Astrocyte of the spinal cord (primary cell): ENCODE results near the gene SLC25A46.
A peak's percentile ranks its signal among the peaks of the same experiment; 100 is the strongest.
"Not testable (repeated sequence)": the region's sequence is repeated elsewhere in the genome, so short reads cannot be mapped to it uniquely, and the experiment has no call there.

ENCODE experiments used
- DNase-seq: peaks from one replicate; pipeline ENCODE4 v3.0.0; 2011; ENCODE audit warnings: low read depth, low spot score
- H3K4me3 ChIP-seq: 2 replicates; pipeline ENCODE4 v1.5.1; 2011; ENCODE audit warnings: low read depth, mild to moderate bottlenecking, low read length, moderate library complexity
- CTCF ChIP-seq: IDR thresholded peaks from 2 replicates; pipeline ENCODE4 v1.5.1; 2012; ENCODE audit warnings: low read depth, mild to moderate bottlenecking, low read length, inconsistent platforms
- in situ Hi-C: cut with HindIII; loops from 2 replicates; pipeline ENCODE4 v1.10.0; 2017; ENCODE audit warnings: low sequenced_read_pairs

SLC25A46 gene

GRCh38 chr5:110707260-110707844 lies 31.5 kb upstream of the SLC25A46 start:
- H3K4me3 ChIP-seq = no peak overlapping the region
- DNase-seq = no peak
- no peak for TF ChIP-seq CTCF
- in situ Hi-C loops = no loop called here

- no peak overlapping the region for H3K4me3 ChIP-seq
- TF ChIP-seq CTCF = no peak
- DNase-seq = no peak
- in situ Hi-C loops = no loop called here
Observed at GRCh38 chr5:110716247-110717245, 22.3 kb upstream of the SLC25A46 start.

- H3K4me3 ChIP-seq = no peak overlapping the region
- in situ Hi-C loops = no loop called here
- no peak for TF ChIP-seq CTCF
- no peak for DNase-seq
Observed at GRCh38 chr5:110718311-110718710, 20.5 kb upstream of the SLC25A46 start.

GRCh38 chr5:110726249-110727024 lies 12.4 kb upstream of the SLC25A46 start, which contains the start of gene TMEM232:
TMEM232 (minus strand) TSS chr5:110726671; CDS start chr5:110667352, 59,319 bp downstream.
- peak within 1 kb of the TSS; percentile 38 for H3K4me3 ChIP-seq
- in situ Hi-C loops = no loop called here
- TF ChIP-seq CTCF = no peak
- DNase-seq = peak; percentile 80

- in situ Hi-C loops = no loop called here
- no peak for DNase-seq
- TF ChIP-seq CTCF = peak; percentile 16
- H3K4me3 ChIP-seq = peak overlapping the region; percentile 38
Observed at GRCh38 chr5:110727025-110727314, 11.8 kb upstream of the SLC25A46 start.

GRCh38 chr5:110731499-110731898 lies 7.3 kb upstream of the SLC25A46 start:
- in situ Hi-C loops, H3K4me3 ChIP-seq, DNase-seq: not testable (repeated sequence)
